Heart left ventricle (tissue), 13 donors: ENCODE measurements around the gene ADAMTS3.

Experiments
- POLR2A ChIP-seq, 2 donors: fragments of 450-650 bp; IDR thresholded peaks; one replicate each; pipeline ENCODE4 v1.6.1; 2017; ENCODE audit warnings: antibody characterized with exemption in 2 of 2, mild to moderate bottlenecking in 2 of 2, moderate library complexity in 2 of 2
- TF ChIP-seq, protein P1 (sequence below), 12 donors: fragments of 200-600 bp; sonication (generic) in 4 of 12; IDR thresholded peaks; one replicate each; pipeline versions ENCODE4 v1.5.0 to v1.8.0; 2018 to 2022; ENCODE audit warnings: antibody characterized with exemption in 12 of 12, mild to moderate bottlenecking in 5 of 12
- donor health status: ischemic (EF 13 %, LVEDD 7.1; RV severe dilation, severe dysfunction).
- donor health status: DM: no; HTN: yes; CAD: no.
- donor health status: DM: no; HTN: no; CAD: no.
- donor health status: ischemic (EF 25% LVEDD 6.9; RV normal size, moderate dysfunction).
- donor health status: ischemic (EF 25% LVEDD 5.7; RV mildly dilated, moderate dysfunction).
- donor health status: ischemic (EF 35%, LVEDD 5.7; RV mildly dilated, moderate dysfunction).
- donor health status: nonischemic (EF 11% LVEDD 7.7; RV severe dilation, severe dysfunction).
- donor health status: DM: yes; HTN: yes; CAD: no.
- donor health status: PGD.
- donor health status: ischemic (EF 29% LVEDD 5.4; RV normal size, mild dysfunction).
- donor health status: nonischemic (EF 23%, LVEDD 6.1; RV moderate dilation, normal function).

DNA sequence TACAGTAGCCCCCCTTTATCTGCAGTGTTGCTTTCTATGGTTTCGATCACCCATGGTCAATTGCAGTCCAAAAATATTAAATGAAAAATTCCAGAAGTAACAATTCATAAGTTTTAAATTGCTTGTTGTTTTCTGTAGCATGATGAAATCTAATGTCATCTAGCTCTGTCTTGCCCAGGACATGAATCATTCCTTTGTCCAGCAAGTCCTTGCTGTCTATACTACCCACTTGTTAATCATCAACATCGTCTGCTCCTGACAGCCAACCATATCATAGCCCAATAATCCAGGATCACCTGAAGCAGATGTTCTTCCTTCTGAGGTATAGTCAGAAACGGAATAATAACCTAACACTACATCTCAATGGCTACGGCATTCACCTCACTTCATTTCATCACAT lies 79.8 kb downstream of the ADAMTS3 start:
- TF ChIP-seq, protein P1, sequence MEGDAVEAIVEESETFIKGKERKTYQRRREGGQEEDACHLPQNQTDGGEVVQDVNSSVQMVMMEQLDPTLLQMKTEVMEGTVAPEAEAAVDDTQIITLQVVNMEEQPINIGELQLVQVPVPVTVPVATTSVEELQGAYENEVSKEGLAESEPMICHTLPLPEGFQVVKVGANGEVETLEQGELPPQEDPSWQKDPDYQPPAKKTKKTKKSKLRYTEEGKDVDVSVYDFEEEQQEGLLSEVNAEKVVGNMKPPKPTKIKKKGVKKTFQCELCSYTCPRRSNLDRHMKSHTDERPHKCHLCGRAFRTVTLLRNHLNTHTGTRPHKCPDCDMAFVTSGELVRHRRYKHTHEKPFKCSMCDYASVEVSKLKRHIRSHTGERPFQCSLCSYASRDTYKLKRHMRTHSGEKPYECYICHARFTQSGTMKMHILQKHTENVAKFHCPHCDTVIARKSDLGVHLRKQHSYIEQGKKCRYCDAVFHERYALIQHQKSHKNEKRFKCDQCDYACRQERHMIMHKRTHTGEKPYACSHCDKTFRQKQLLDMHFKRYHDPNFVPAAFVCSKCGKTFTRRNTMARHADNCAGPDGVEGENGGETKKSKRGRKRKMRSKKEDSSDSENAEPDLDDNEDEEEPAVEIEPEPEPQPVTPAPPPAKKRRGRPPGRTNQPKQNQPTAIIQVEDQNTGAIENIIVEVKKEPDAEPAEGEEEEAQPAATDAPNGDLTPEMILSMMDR (IDR thresholded peaks at IDR 0.05) = no peak
- no peak for TF ChIP-seq POLR2A (IDR thresholded peaks at IDR 0.05)
